Measurements from ENCODE around the gene GH2.

GRCh38 chr17:63916566-63917185 lies 34.9 kb upstream of the GH2 start:
- TF ChIP-seq EZH2phosphoT487 (IDR thresholded peaks at IDR 0.05; ENCODE audit: borderline replicate concordance), result no peak
- no peak for TF ChIP-seq CTCF (conservative IDR thresholded peaks at IDR 0.05; ENCODE audit: low read length)
